Mammary epithelial cell (primary cell): Measurements from ENCODE around the gene KLK7.

ENCODE experiments used
- CTCF ChIP-seq, 2 donors: IDR thresholded peaks in 1 of 2; conservative IDR thresholded peaks in 1 of 2; 2 replicates each; pipeline ENCODE4 v1.5.1; 2011 to 2012; ENCODE audit warnings: inconsistent platforms in 2 of 2, low read length in 2 of 2, mild to moderate bottlenecking in 2 of 2, control low read depth in 1 of 2, low read depth in 1 of 2; ENCODE audit not compliant: insufficient read depth in 1 of 2; ENCODE audit errors: extremely low read depth in 1 of 2
- EZH2 ChIP-seq: IDR thresholded peaks from 2 replicates; pipeline ENCODE4 v1.6.1; 2012; ENCODE audit warnings: low read length, inconsistent platforms, borderline replicate concordance

GRCh38 chr19:50943074-50943828 lies 40.5 kb downstream of the KLK7 start:
- no peak for TF ChIP-seq CTCF (conservative IDR thresholded peaks at IDR 0.05 in 1 of 2, IDR thresholded peaks at IDR 0.05 in 1 of 2; ENCODE audit: extremely low read depth in 1 of 2, insufficient read depth in 1 of 2, low read depth in 1 of 2, low read length in 2 of 2)
- no peak for TF ChIP-seq EZH2
